Left renal cortex interstitium (tissue), 4 donors: ENCODE measurements around the gene PDZD2. TPM values are rescaled to one million over a fixed set of nuclear protein-coding genes. Genes with fewer than 3 reads are reported as not detected.

Experiments used
- DNase-seq, 4 donors: peaks; one replicate each; pipeline ENCODE4 v3.0.0-alpha.2; 2013; ENCODE audit warnings: low read depth in 4 of 4, low spot score in 2 of 4, missing footprints in 1 of 4
- polyA plus RNA-seq, 4 donors: library from polyadenylated mRNA; unstranded; fragments of 120-200 nt; gene quantifications; one replicate each; pipeline ENCODE4 v1.2.1, GENCODE V29; 2013; ENCODE audit not compliant: insufficient read length in 4 of 4

Gene PDZD2
- polyA plus RNA-seq, 4 donors: 16.6 to 21.1 (median 18.4) TPM

- no peak for DNase-seq
Measured at GRCh38 chr5:31807789-31808540, 169.0 kb downstream of the PDZD2 start.

- peak in 3 of 4 donors; percentile 45 to 77 (median 46) for DNase-seq
Measured at GRCh38 chr5:31809050-31809870, 170.3 kb downstream of the PDZD2 start.

- DNase-seq: no peak
Measured at GRCh38 chr5:31811210-31811609, 172.3 kb downstream of the PDZD2 start.

GRCh38 chr5:31815376-31815775 is 176.4 kb downstream of the PDZD2 start:
- DNase-seq: no peak

GRCh38 chr5:31819926-31820516 is 181.1 kb downstream of the PDZD2 start:
- DNase-seq: no peak

- DNase-seq: no peak
Measured at GRCh38 chr5:31823472-31823871, 184.5 kb downstream of the PDZD2 start.

- DNase-seq: no peak
Measured at GRCh38 chr5:31824869-31825517, 186.1 kb downstream of the PDZD2 start.

GRCh38 chr5:31825518-31826068 is 186.7 kb downstream of the PDZD2 start:
- DNase-seq: peak in 3 of 4 donors; percentile 47 to 65 (median 50)

GRCh38 chr5:31827867-31828266 is 188.9 kb downstream of the PDZD2 start:
- no peak for DNase-seq

GRCh38 chr5:31832966-31833365 is 194.0 kb downstream of the PDZD2 start:
- no peak for DNase-seq

GRCh38 chr5:31833710-31834109 is 194.8 kb downstream of the PDZD2 start:
- no peak for DNase-seq

GRCh38 chr5:31844622-31845345 is 205.9 kb downstream of the PDZD2 start:
- no peak for DNase-seq

GRCh38 chr5:31845361-31845760 is 206.4 kb downstream of the PDZD2 start:
- DNase-seq: no peak

- DNase-seq: no peak
Measured at GRCh38 chr5:31846934-31847333, 208.0 kb downstream of the PDZD2 start.

- no peak for DNase-seq
Measured at GRCh38 chr5:31847354-31847753, 208.4 kb downstream of the PDZD2 start.

- DNase-seq: peak in 2 of 4 donors; percentile 25 to 51
Measured at GRCh38 chr5:31850981-31851689, 212.2 kb downstream of the PDZD2 start.

GRCh38 chr5:31853398-31854135 is 214.6 kb downstream of the PDZD2 start:
- DNase-seq: no peak
